Measurements from ENCODE around the gene SPATA45. TPM values are rescaled to one million over a fixed set of nuclear protein-coding genes. Genes with fewer than 3 reads are reported as not detected.

The SPATA45 gene
- total RNA-seq, 1 donor from 2014 or later: not detected

GRCh38 chr1:212860713-212861581, 13.5 kb upstream of the SPATA45 start:
- DNase-seq (ENCODE audit: extremely low spot score, unreplicated experiment): no peak

GRCh38 chr1:212858461-212859265, 11.2 kb upstream of the SPATA45 start:
- no peaks in the 10 kb centered on the region for H3K9me3 Mint-ChIP-seq
- H3K27me3 Mint-ChIP-seq: no peaks in the 10 kb centered on the region
- H3K4me3 Mint-ChIP-seq: no peak overlapping the region
- DNase-seq (ENCODE audit: extremely low spot score, unreplicated experiment): peak; percentile 71
- H3K27ac Mint-ChIP-seq: peak overlapping the region; percentile 98
- peaks cover 4% of the 10 kb centered on the region for H3K36me3 Mint-ChIP-seq
- TF ChIP-seq CTCF (conservative IDR thresholded peaks at IDR 0.05): no peak
- peaks cover 15% of the 10 kb centered on the region for H3K4me1 Mint-ChIP-seq (ENCODE audit: unreplicated experiment)

More at GRCh38 chr1:212860713-212861581, 13.5 kb upstream of the SPATA45 start:
- TF ChIP-seq CTCF (conservative IDR thresholded peaks at IDR 0.05): no peak
- H3K4me3 Mint-ChIP-seq: no peak overlapping the region
- no peaks in the 10 kb centered on the region for H3K9me3 Mint-ChIP-seq
- no peak overlapping the region for H3K27ac Mint-ChIP-seq
- H3K36me3 Mint-ChIP-seq: peaks cover 7% of the 10 kb centered on the region
- peaks cover 21% of the 10 kb centered on the region for H3K4me1 Mint-ChIP-seq (ENCODE audit: unreplicated experiment)
- H3K27me3 Mint-ChIP-seq: no peaks in the 10 kb centered on the region

- Mint-ChIP-seq H3K36me3 (peaks cover 4% of the 10 kb centered on the region), H3K27me3 (no peaks in the 10 kb centered on the region), H3K4me3 (no peak within 1 kb of the TSS), H3K4me1 (ENCODE audit: unreplicated experiment) (peaks cover 13% of the 10 kb centered on the region), H3K27ac (peak within 1 kb of the TSS; percentile 98), H3K9me3 (no peaks in the 10 kb centered on the region)
- no peak for TF ChIP-seq CTCF (conservative IDR thresholded peaks at IDR 0.05)
- DNase-seq (ENCODE audit: extremely low spot score, unreplicated experiment): peak; percentile 97
Observed at GRCh38 chr1:212857992-212858460, 10.6 kb upstream of the SPATA45 start, which contains the start of gene FLVCR1. FLVCR1 (plus strand) TSS chr1:212858275; CDS start chr1:212858453, 178 bp downstream.

GRCh38 chr1:212856755-212857154, 9.3 kb upstream of the SPATA45 start:
- DNase-seq (ENCODE audit: extremely low spot score, unreplicated experiment): no peak
- Mint-ChIP-seq H3K36me3 (peaks cover 4% of the 10 kb centered on the region), H3K9me3 (no peaks in the 10 kb centered on the region), H3K27me3 (no peaks in the 10 kb centered on the region), H3K4me3 (peak overlapping the region; percentile 44), H3K4me1 (ENCODE audit: unreplicated experiment) (peaks cover 11% of the 10 kb centered on the region), H3K27ac (no peak overlapping the region)
- no peak for TF ChIP-seq CTCF (conservative IDR thresholded peaks at IDR 0.05)

- H3K27me3 Mint-ChIP-seq: no peaks in the 10 kb centered on the region
- H3K9me3 Mint-ChIP-seq: no peaks in the 10 kb centered on the region
- H3K4me1 Mint-ChIP-seq (ENCODE audit: unreplicated experiment): peaks cover 5% of the 10 kb centered on the region
- no peak for DNase-seq (ENCODE audit: extremely low spot score, unreplicated experiment)
- H3K27ac Mint-ChIP-seq: peak overlapping the region; percentile 20
- no peak overlapping the region for H3K4me3 Mint-ChIP-seq
- no peaks in the 10 kb centered on the region for H3K36me3 Mint-ChIP-seq
- no peak for TF ChIP-seq CTCF (conservative IDR thresholded peaks at IDR 0.05)
Observed at GRCh38 chr1:212853658-212854057, 6.2 kb upstream of the SPATA45 start.
